HS-27A (cell line): Measurements from ENCODE around the gene STARD10.

Experiments used
- DNase-seq: peaks from one replicate; pipeline ENCODE4 v3.0.0-alpha.2; 2012; ENCODE audit warnings: low read depth, missing footprints

Gene STARD10

DNA sequence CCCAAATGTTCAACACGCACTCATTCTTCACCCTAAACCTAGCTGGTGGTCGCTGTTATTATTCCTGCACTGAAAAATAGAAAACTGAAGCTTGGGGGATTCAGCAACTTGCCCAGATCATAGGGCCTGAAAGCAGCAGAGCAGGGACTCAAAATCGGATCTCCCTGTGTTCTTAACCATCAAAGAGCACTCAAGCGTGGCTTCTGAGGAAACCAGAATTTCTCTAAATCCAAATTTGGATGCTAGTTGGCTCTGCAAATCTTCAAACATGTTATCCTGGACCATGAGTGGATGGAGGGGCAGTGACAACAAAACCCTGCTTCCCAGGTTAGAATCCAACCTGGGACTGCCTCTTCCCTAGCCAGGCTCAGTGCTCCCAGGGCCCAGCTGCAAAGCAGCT, 30.0 kb downstream of the STARD10 start:
- DNase-seq, result no peak

DNA sequence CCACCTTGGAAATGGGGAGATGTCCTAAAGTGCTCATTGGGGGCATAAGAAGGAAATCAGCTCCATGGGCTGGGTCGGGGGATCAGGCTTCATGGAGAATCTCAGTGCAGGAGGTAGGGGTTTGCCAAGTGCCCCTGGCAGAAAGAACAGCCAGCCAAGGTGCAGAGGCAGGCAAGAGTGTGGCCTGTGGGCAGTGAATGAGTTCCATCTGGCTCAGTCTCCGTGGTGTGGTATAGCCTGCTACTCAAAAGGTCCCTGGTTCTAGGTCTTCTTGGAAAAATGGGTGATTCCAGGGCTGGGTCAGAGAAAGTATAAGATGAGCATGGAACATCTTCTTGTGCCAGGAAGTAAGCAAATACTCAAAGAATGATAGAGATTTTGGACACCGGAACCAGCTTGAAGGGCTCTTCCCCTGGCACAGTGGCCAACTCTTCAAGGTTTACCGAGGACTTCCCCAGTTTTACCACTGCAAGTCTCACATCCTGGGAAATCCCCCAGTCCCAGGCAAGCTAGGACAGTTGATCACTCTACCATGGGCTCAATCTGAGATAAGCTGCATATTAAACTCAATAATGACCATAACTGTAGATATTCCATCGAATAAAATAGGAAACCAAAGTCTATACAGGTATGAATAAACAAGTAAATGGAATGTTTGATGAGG, 31.1 kb downstream of the STARD10 start:
- DNase-seq, result no peak

DNA sequence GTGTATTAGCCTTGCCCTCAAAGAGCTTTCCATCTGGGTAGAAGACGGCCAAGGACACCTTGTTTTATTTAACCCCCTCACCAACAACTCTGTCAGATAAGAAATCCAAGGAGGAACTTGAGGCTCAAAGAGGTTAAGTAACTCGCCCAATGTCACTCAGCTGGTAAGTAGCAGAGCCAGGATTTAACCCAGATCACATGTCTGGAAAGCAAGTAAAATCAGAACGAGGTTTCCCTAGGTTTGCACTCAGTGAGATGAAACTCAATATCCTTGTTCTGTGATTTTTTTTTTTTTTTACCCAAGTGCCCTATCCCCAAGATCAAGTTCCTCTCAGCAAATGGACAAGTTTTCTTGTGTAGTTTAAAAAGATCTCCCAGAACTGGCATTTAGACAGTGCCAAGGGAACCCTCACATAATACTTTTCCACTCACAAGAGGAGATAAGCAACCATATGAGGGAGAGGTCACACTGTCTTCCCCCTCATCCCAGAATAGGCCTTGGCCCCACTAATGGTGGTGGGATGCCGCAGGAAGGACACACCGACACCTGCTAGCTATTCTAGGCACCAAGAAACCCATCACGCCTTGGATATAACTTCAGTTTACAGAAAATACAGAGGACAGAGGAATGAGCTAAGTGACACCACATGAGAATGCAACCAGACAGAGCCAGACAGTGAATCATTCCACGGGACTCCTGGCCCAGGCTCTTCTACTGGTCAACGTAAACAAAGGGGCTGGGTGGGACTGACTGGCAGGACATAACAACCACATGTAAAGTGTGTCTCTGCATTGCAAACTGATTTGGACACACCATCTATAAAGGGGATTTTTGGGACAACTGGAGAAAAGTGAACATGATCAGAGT, 33.1 kb downstream of the STARD10 start:
- no peak for DNase-seq

DNA sequence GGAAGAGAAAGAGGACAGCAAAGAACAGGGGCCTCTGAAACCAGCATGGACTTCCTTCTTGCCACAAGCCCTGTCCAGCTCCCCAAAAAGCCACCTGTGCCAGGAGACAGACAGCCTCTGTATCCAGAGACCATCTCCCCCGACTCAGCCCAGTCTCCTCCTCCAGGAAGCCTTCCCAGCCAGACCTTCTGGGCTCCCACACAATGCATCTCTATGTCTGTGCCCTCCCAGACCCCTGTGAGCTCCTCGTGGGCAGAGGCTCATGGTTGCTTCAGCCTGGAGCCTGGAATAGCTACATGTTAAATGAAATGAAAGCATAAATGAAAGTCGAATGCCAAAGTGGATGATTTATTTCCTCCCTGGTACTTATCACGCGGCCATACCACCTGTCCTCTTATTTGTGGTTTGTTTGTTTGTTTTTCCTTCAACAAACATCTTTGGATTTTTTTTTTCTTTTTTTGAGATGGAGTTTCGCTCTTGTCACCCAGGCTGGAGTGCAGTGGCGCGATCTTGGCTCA, 34.3 kb downstream of the STARD10 start:
- no peak for DNase-seq

DNA sequence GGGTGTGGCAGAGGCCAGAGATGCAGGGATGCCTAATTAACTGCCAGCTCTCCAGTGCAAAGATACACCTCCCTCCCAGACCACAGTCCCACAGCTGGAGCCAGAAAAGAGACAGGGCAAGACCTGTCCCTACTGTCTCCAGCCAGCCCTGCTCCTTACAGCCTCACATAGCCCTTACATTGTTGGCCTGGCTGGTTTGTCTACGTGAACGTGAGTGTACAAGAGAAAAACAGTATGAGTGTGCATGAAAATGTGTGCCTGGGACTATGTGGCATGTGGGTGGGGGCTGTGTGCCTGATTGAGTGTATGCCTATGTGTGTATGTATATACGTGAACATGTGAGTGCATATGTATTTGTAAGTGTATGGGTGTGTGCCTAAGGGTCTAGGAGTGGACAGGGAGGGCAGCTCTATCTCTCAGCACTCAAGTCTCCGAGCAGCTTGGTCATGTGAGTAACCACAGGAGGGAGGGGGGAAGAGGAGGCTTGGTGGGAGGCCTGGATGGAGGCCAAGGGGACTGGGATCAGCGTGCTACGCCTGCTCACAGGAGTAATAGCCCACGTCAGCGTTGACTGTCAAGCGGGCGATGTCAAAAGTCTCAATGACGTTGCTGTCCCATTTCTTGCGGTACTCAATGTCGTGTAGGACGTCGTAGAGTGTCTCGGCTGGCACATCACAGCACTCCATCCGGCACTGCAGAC, 35.0 kb downstream of the STARD10 start:
- DNase-seq, result no peak

DNA sequence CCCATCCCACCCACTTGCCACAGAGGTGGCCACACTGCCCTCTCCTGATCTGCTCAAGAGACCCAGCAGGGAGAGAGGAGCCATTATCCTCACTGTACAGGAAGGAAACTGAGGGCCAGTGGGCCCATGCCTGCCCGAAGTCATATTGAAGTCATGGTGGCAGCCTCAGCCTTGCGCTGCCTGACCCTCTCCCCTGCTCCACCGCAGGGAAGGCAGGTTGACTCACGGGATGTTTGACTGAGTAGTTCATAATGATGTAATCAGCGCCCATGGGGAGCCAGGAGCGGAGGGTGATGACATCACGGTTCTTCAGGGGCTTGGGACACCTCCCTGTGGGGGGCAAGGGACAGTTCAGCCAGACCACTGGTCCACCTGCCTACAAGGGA, 35.5 kb downstream of the STARD10 start:
- DNase-seq, result no peak

DNA sequence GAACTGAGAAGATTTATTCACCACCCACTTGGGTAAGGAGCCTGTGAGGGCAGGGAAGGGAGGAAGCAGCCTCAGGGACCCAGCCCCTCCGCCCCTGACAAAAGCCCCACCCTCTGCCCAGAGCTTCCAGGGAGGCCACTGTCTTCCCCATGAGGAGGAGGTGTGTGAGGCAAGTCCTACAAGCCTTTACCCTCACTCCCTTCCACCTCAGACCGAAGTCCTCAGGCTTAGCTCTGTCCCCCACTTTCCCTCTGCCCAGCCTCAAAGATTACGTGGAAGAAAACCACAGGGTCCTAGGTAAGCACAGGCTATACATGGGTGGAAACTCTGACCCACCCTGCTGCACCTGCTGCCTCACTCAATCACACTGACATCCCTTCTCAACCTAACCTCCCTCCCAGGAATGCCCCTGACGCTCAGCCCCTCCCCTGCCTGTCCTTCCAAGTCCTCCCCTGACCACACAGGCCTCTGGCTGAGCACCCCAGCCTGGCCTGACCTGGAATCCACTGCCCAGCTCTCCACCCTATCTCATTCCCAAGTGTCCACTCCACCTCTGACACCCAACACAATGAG, 38.0 kb downstream of the STARD10 start:
- DNase-seq, result no peak

DNA sequence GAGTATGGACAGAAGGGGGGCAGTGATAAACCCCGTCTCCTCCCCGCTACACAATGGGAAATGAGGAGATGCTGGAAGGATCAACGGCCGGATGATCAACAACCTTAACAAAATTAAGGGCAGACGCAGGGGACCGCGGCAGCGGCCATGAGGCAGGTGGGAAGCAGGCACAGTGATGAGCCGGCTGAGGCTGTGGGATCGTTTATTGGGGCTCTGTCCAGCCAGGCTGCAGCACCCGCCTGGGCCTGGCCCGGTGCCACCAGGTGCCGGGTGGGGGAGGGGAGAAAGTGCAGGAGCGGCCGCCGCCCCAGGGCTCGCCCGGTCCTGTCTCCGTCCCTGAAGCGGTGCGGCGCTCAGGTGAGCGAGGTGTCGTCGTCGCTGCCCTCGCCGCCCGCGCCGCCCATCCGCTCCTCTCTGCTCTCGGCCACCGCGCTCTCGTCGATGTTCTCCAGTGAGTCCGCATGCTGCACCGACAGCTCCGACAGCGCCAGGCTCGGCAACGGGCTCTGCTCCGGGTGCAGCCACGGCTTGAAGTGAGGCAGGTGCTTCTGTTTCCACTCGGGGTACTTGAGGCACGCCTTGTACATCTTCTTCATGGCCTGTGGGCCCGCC, 39.2 kb downstream of the STARD10 start:
- no peak for DNase-seq

DNA sequence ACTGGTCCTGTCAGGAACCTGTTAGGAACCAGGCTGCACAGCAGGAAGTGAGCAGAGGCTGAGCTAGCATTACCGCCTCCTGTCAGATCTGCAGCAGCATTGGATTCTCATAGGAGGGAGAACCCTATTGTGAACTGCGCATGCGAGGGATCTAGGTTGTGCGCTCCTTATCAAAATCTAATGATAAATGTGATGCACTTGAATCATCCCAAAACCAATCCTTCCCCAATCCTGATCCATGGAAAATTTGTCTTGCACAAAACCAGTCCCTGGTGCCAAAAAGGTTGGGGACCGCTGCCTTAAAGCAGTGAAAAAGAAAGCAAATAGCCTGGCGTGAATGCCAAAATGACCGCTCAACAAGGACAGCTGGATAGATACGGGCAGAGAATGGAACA, 39.7 kb downstream of the STARD10 start:
- no peak for DNase-seq

DNA sequence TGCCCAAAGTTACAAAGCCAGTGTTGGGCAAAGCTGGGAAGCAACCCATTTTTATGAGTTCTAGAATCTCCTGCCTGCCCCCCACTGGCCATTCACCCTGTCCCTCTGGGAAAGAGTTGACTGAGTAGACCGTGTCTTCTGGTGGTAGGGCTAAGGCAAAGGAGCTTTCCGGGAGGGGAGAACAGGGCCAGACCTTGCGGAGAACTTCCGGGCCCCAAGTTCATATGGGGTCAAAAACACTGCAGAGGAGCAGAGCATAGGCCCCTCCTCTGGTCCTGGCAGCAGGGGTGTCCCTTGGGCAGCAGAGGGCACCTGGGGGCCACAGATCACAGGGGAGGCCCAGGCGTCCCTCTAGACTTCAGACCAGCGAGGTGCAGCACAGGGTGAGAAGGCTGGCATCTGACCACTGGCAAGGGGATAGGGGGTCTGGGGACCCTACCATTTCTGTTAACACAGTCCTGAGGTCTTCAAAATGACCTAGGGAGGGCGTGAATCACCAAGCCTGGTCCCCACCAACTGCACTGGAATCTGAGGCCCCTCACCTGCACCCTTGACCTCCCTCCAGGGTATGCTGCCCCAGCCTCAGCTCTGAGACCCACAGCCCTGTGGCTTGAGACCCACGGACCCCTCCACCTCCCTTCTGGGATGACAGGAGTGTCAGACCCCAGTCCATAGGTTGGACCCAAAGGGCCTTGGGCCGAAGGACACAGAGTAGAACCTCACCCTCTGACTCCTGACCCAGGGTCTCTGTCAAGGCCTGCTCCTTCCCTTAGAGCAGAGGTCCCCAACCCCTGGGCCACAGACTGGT, 40.3 kb downstream of the STARD10 start:
- DNase-seq, result no peak

DNA sequence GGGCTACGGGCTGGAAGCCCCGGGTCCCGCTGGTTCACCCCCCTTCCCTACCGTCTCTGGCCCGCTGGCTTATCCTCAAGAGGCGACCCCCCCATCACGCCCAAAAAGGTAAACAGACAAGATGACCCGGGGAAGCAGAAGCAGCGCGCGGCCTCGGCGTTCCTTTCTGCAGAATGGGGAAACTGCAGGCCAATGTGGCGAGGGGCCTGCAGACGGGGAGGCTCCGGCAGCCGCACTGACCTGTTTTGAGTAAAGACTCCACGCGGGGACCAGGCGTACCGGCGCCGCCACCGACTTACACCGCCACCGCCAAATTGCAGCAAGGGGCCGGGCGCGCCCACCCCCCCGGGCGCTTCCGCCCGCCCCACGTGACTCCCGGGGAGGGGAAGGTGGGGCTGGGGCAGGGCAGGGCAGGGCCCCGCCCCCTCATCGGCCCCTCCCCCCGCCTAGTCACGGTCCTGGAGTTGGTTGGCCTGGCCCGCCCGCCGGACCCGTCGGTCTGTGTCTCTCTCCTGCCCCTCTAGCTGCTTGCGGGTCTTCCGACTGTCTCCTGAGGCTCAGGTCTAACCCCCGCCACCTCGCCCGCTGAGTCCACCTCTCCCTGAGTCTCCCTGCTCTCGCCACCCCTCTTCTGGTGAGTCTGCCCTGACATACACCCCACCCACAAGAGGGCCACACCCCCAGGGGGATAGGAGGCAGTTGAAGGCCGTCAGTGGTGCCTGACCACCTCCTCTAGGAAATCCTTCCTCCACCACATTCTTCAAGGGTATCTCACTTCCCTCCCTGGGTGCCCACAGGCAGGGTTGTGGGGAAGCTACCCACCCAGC, 41.5 kb downstream of the STARD10 start, which contains the start of gene ARAP1:
ARAP1 (minus strand) TSS at position 321 of the 827 bp plus-strand sequence. CDS start 25,280 bp downstream, outside the sequence.
- DNase-seq, result no peak

DNA sequence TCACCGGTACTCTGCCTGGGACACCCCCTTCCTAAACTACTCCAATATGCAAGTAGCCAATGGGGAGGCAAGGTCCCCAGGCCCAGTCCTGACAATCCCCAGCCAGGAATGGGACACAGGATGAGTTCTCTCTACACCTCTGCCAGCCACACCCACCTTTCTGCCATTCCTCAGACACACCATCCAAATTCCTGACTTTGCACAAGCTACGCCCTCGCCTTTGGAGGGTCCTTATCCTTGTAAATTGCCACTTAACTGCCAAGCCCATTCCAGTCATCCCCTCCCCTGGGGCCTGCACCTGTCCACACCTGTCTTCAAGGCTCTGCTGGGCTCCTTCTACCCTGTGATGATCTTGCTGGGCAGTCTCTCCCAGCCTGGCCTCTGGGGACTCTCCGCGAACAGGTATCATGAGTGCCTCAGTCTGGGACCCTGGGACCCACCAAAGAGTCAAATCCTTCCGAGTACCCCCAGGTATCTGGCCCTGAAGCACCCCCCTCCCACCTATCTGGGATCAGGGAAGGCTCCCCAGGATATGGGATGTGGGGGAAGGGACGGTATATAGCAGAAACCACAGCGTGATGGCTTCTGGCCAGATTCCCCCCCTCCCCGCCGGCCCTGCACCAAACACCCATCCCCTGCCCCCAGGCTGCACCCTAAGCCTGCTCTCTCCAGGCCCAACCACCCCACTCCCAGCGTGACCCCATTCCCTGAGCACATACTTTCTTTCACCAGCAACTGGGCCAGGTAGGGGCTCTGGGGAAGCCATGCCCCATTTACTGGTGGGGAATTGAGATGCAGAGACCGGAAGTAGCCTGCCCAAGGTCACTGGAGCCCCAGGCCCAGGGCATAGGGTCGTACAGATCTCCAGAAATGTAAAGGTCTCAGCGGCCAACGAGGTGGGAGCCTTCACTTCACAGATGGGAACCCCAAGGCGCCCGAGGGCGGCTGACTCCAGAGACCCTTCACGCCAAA, 42.4 kb downstream of the STARD10 start:
- no peak for DNase-seq

DNA sequence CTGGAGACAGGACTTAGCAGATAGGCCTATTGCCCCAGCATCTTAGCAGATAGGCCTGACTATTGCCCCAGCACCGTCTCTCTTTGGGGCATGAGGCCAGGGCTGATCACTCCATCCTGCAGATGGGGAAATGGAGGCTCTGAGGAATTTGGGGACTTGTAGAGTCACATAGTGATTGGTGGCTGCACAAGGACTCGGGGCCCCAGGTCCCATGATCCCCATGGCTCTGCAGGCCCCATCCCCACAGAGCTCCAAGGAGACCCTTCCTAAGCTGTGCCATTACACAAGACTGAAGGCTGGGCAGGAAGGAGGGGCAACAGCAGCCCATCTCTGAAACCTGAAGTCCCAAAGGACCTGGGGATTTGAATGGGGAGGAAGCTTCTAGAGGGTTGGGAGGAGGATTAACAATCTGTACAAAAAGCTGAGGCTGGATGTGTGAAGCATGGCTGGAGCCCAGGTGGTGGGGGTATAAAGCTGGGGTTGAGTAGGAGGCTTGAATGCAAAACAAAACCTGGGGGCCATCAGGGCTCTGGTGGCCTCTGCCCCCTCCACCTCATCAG, 43.2 kb downstream of the STARD10 start:
- no peak for DNase-seq

DNA sequence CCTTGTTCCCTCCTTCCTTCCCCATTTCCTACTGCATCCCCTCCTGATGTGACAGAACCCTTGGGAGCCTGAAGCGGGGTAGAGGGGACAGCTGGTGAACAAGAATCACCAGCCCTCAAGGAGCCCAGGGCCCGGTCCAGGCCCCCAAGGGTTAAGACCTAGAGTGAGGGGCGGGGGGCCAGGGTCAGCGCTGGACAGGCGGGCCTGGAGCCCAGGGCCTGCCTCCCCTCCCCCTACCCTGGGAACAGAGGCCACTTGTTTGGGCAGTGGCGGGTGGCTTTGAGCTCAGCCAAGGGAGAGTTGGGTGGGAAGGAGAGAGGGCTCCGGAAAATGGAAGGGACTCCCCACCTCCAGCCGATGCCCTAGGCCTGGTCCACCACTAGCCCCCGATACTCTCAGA, 43.8 kb downstream of the STARD10 start:
- DNase-seq, result no peak

DNA sequence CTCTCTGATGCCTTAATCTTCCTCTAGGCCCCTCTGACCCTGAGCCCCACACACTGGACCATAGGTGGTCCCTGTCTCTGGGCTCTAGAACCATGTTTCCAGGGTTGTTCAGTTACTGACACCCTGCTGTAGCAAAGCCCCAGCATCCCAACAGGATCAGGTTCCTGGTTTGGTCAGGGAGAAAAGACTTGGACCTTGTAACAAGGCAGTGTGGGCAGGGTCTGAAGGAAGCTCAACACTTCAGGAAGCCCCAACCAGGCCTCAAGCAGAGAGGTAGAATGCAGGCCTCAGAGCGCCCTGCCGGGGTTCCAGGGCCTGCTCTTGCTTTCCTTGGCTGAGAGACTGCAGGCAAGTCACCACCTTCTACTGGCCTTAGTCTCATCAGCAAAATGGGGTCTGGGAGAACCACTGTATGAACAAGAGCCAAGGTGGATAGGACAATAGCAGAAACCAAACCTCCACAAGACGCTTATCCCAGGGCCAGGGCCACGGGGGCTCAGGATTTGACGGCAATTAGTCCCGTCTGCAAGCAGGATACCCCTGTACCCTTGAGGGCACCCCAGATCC, 46.5 kb downstream of the STARD10 start:
- DNase-seq, result no peak

DNA sequence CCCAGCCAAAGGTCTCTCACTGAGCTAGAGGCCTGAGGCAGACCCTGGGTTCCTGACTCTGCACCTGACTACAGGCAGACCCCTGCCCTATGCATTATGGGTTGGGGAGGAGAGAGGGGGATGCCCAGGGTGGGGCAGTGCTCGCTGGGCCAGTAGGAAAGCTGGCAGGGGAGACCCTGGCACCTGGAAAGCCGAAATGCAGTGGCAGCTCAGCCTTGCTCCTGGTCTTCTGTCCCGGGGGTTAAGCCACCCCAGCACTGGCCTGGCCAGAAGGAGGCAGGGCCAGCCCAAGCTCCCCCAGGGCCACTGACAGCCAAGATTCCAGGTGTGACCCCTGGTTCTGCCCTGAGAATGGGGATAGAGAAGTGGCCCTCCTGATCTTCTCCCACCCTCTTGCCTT, 47.0 kb downstream of the STARD10 start:
- DNase-seq, result no peak

DNA sequence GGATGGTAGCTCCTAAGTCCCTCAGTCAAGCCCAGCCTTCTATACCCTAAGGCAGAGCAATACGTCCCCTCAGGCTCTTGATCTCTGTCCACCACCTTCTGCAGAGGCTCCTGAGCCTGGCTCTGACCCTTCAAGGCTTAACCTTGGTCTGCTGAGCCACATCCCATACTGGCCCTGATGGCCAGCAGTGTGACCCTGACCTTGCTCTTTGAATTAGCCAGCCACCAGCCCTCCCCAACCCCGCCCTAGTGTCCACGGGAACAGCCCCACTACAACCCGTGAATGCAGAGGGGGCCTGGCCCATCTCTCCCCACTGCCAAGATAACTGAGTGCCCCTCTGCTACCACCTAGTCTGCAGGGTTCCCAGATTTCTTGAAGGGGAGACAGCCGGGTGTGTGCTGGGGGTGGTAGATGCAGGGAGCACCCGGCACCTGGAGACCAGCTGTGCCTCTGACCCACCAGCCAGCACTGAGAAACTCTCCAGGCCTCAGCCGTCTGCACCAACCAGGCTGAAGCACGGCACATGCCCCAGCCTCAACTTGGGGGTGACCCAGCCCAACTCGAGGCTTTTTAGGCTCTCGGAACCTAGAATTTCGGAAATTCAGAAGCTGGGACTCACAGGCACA, 47.8 kb downstream of the STARD10 start:
- DNase-seq, result no peak

DNA sequence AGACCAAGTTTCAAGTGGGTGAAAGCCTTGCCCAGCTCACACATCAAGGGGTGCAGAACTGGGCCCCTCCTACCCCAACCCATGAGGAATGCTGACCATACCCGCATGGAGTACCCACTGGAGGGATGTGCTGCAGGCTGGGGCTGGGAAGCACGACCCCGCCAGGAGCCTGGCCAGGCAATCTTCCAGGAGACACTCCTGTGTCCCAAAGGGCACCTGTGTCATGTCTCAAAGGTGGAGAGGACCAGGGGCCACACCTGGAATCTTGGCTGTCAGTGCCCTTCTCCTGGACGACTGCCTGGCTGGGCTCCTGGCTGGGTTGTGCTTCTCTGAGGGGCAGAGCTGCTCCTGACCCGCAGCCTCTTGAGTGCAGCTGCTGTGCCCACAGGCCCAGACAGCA, 48.3 kb downstream of the STARD10 start:
- DNase-seq, result no peak
